Activated B cell treated with CpG ODN at 0.5 μM for 24 hours (primary cell): ENCODE results near the gene KCNJ4. TPM values are rescaled to one million over a fixed set of nuclear protein-coding genes. Genes with fewer than 3 reads are reported as not detected.

Experiments
- ATAC-seq: fragments of 200-7000 bp; cut with Tn5 transposase; one replicate; pipeline ENCODE4 v1.10.0; 2021; ENCODE audit warnings: low read depth, mild to moderate bottlenecking, moderate library complexity
- CTCF ChIA-PET: fragments of 350-600 bp; sonication (Branson Sonifier 250); formaldehyde crosslinking; loops from one replicate; lab custom pipeline; 2021; ENCODE audit warnings: antibody characterized with exemption; lab: Charles Lee
- POLR2A ChIA-PET: fragments of 350-600 bp; sonication (Branson Sonifier 250); formaldehyde crosslinking; loops from one replicate; lab custom pipeline; 2021; ENCODE audit warnings: antibody characterized with exemption; lab: Charles Lee
- DNase-seq: peaks from one replicate; pipeline ENCODE4 v3.0.0; 2022
- H3K27ac Mint-ChIP-seq: one replicate; pipeline ENCODE4 v1.8.0; 2020; ENCODE audit warnings: mixed read lengths
- H3K27me3 Mint-ChIP-seq: one replicate; pipeline ENCODE4 v1.8.0; 2021; ENCODE audit warnings: mixed read lengths
- H3K36me3 Mint-ChIP-seq: one replicate; pipeline ENCODE4 v1.8.0; 2021; ENCODE audit warnings: low read depth, mixed read lengths
- H3K4me1 Mint-ChIP-seq: one replicate; pipeline ENCODE4 v1.8.0; 2021; ENCODE audit warnings: mixed read lengths
- H3K4me3 Mint-ChIP-seq: one replicate; pipeline ENCODE4 v1.8.0; 2020; ENCODE audit warnings: mild to moderate bottlenecking, mixed read lengths
- H3K9me3 Mint-ChIP-seq: one replicate; pipeline ENCODE4 v1.8.0; 2020; ENCODE audit warnings: mixed read lengths
- intact Hi-C: fragments of 100-400 bp; cut with micrococcal nuclease; formaldehyde crosslinking; loops from one replicate; pipeline ENCODE4 v1.15.1; 2024
- total RNA-seq: library from RNA; stranded (reverse); gene quantifications from 2 replicates; pipeline ENCODE4 v1.2.3, GENCODE V29; 2022
- TF ChIP-seq, protein P1 (sequence below): fragments of 200-600 bp; IDR thresholded peaks from one replicate; pipeline ENCODE4 v1.8.0; 2022; ENCODE audit warnings: antibody characterized with exemption, mild to moderate bottlenecking

The KCNJ4 gene
- total RNA-seq, 1 donor from 2014 or later, result not detected

DNA sequence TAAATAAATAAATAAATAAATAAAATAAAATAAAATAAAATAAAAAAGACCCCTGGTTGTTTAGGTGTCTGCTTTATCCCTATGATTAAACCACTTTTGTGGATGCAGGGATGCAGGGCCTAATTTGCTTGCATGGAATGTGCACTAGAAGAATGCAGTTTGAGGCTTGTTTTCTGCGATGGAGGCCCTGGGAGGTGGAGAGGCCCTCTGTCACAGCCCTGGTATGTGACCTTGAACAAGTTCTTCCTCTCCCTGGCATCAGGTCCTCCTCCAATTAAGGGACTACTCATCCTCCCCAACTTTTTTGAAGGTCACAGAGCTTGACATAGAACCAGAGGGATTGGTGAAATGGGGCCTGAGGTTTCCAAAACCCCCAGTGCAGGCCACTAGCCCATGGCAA lies 22.7 kb downstream of the KCNJ4 start:
- ChIA-PET POLR2A (no interaction called here), CTCF (no interaction called here)
- peaks cover 13% of the 10 kb centered on the region for H3K27me3 Mint-ChIP-seq
- no peaks in the 10 kb centered on the region for H3K9me3 Mint-ChIP-seq
- no peak overlapping the region for H3K4me3 Mint-ChIP-seq
- ATAC-seq, result no peak
- intact Hi-C loops, result no loop called here
- TF ChIP-seq, protein P1, sequence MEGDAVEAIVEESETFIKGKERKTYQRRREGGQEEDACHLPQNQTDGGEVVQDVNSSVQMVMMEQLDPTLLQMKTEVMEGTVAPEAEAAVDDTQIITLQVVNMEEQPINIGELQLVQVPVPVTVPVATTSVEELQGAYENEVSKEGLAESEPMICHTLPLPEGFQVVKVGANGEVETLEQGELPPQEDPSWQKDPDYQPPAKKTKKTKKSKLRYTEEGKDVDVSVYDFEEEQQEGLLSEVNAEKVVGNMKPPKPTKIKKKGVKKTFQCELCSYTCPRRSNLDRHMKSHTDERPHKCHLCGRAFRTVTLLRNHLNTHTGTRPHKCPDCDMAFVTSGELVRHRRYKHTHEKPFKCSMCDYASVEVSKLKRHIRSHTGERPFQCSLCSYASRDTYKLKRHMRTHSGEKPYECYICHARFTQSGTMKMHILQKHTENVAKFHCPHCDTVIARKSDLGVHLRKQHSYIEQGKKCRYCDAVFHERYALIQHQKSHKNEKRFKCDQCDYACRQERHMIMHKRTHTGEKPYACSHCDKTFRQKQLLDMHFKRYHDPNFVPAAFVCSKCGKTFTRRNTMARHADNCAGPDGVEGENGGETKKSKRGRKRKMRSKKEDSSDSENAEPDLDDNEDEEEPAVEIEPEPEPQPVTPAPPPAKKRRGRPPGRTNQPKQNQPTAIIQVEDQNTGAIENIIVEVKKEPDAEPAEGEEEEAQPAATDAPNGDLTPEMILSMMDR, result no peak
- no peaks in the 10 kb centered on the region for H3K36me3 Mint-ChIP-seq
- no peak for DNase-seq
- no peaks in the 10 kb centered on the region for H3K4me1 Mint-ChIP-seq
- no peak overlapping the region for H3K27ac Mint-ChIP-seq

DNA sequence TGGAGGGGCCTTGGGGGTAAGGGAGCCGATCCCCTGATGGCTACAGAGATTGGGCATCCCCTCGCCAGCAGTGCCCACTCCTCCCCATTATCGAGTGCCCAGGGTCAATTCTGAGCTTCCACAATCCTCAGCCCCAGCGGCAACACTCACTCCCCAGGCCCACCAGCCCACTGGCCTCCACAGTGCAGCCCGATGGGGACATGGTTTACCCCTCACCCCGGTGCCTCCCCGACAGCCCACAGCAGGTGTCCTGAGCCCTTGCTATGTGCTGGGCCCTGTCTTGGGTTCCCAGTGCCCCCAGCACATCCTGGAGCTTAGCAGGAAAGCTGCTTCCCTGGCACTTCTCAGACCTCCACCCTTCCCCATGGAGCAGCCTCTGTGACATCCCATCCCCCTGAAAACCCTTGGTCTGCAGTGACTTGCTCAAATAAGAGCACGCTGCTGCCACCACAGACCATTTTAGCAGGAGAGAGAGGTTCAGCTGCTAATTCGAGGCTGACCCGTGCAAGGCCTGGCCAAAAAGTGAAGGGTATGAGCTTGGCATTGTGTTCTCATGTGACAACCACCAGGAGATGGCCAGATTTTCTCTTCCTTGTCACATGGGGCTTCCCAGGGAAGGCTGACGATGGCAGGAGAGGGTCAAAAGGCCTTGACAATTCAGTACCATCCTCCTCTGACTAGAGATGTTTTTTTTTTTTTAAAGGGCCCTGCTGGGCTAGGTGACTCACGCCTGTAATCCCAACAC lies 23.6 kb downstream of the KCNJ4 start:
- H3K4me3 Mint-ChIP-seq, result no peak overlapping the region
- H3K4me1 Mint-ChIP-seq, result no peaks in the 10 kb centered on the region
- no peak for ATAC-seq
- CTCF ChIA-PET, result no interaction called here
- H3K9me3 Mint-ChIP-seq, result no peaks in the 10 kb centered on the region
- DNase-seq, result no peak
- POLR2A ChIA-PET, result interaction anchor here (0.6 kb wide), 1 partner anchor 1594 kb away, joined by 5 read pairs; no protein-coding TSS in a partner anchor
- H3K36me3 Mint-ChIP-seq, result no peaks in the 10 kb centered on the region
- no peak overlapping the region for H3K27ac Mint-ChIP-seq
- TF ChIP-seq, protein P1, result no peak
- intact Hi-C loops, result no loop called here
- peaks cover 9% of the 10 kb centered on the region for H3K27me3 Mint-ChIP-seq

DNA sequence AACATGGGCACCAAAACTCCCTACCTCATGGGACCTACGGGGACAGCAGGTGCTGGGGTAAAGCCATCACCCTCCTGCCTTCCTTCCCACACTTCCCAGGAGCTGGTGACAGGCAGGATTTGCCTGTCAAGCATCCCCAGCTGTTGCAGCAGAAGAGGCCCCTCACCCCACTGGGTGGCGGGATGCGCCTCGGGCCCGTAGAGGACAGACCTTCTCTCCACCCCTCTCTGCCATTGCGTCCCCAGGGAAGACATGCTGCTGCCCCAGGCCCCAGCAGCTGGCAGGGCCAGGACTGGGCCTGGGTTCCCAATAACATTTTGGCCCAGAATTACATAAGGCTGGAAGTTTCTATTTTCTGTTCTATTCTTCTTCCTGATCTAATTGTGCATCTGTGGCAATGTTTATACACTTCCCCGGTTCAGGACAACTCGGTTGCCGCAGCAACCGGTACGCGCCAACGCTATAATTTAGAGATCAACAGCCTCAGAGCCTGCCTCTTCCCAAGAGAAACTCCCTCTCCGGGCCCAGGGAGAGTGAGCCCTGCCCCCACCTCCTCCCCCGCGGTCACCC lies 25.4 kb downstream of the KCNJ4 start:
- Mint-ChIP-seq H3K27ac (no peak overlapping the region), H3K27me3 (peaks cover 8% of the 10 kb centered on the region), H3K9me3 (no peaks in the 10 kb centered on the region), H3K36me3 (no peaks in the 10 kb centered on the region), H3K4me1 (no peaks in the 10 kb centered on the region), H3K4me3 (no peak overlapping the region)
- ChIA-PET CTCF (no interaction called here), POLR2A (interaction anchor here (0.6 kb wide), 1 partner anchor 752 kb away, joined by 3 read pairs; no protein-coding TSS in a partner anchor)
- TF ChIP-seq, protein P1, result no peak
- DNase-seq, result no peak
- intact Hi-C loops, result no loop called here
- ATAC-seq, result no peak

DNA sequence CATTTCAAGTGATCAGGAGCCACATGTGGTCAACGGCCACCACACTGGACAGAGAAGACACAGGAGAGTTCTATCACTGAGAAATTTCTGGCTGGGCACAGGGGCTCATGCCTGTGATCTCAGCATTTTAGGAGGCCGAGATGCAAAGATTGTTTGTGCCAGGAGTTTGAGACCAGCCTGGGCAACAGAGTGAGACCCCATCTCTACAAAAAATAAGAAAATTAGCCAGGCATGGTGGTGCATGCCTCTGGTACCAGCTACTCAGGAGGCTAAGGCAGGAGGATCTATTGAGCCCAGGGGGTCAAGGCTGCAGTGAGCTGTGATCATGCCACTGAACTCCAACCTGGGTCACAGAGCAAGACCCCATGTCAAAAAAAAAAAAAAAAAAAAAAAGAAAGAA lies 26.3 kb downstream of the KCNJ4 start:
- ATAC-seq (no peak), DNase-seq (no peak)
- H3K27ac Mint-ChIP-seq, result no peak overlapping the region
- no peak overlapping the region for H3K4me3 Mint-ChIP-seq
- no peaks in the 10 kb centered on the region for H3K9me3 Mint-ChIP-seq
- ChIA-PET CTCF (no interaction called here), POLR2A (no interaction called here)
- H3K36me3 Mint-ChIP-seq, result no peaks in the 10 kb centered on the region
- peaks cover under 1% of the 10 kb centered on the region for H3K27me3 Mint-ChIP-seq
- no peaks in the 10 kb centered on the region for H3K4me1 Mint-ChIP-seq
- intact Hi-C loops, result no loop called here
- TF ChIP-seq, protein P1, result no peak

DNA sequence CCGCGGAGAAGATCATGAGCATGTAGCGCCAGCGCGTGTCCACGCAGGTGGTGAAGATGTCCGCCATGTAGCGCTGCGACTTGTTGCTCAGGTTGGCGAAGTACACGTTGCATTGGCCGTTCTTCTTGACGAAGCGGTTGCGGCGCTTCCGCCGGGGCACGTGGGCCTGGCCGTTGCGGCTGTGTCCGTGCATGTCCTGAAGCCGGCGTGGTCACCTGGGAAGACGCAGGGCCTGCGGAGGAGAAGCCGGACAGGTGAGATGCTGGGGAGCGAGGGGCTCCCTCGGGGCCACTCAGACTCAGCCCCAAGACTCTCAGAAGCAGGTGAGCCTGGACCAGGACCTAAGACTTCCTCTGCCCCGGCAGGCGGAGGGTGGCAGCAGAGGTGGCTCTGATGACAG lies 27.1 kb downstream of the KCNJ4 start:
- H3K27me3 Mint-ChIP-seq, result no peaks in the 10 kb centered on the region
- ATAC-seq (no peak), DNase-seq (no peak)
- ChIA-PET CTCF (no interaction called here), POLR2A (no interaction called here)
- no peak overlapping the region for H3K4me3 Mint-ChIP-seq
- intact Hi-C loops, result no loop called here
- H3K27ac Mint-ChIP-seq, result no peak overlapping the region
- no peaks in the 10 kb centered on the region for H3K9me3 Mint-ChIP-seq
- H3K36me3 Mint-ChIP-seq, result no peaks in the 10 kb centered on the region
- TF ChIP-seq, protein P1, result no peak
- H3K4me1 Mint-ChIP-seq, result no peaks in the 10 kb centered on the region
